RWPE2 (cell line): ENCODE data around the gene ALDH3B1.

Source experiments
- ATAC-seq: fragments of 200-7000 bp; cut with Tn5 transposase; 3 replicates; pipeline ENCODE4 v1.9.1; 2021; ENCODE audit warnings: low read depth
- DNase-seq: peaks from one replicate; pipeline ENCODE4 v3.0.0-alpha.2; 2020; ENCODE audit warnings: low spot score
- H3K27ac ChIP-seq: fragments of 450-650 bp; 2 replicates; pipeline ENCODE4 v1.5.1; 2017; ENCODE audit warnings: mild to moderate bottlenecking; ENCODE audit not compliant: poor library complexity, severe bottlenecking
- H3K27me3 ChIP-seq: fragments of 250-450 bp; sonication (Bioruptor Pico); 2 replicates; pipeline ENCODE4 v1.5.1; 2021; ENCODE audit warnings: mild to moderate bottlenecking, moderate library complexity; ENCODE audit not compliant: insufficient read depth, poor library complexity, severe bottlenecking
- H3K36me3 ChIP-seq: fragments of 250-450 bp; sonication (Bioruptor Pico); 2 replicates; pipeline ENCODE4 v1.5.1; 2020; ENCODE audit warnings: low read depth, mild to moderate bottlenecking, moderate library complexity
- H3K4me1 ChIP-seq: fragments of 250-450 bp; sonication (Bioruptor Pico); 2 replicates; pipeline ENCODE4 v1.5.1; 2021; ENCODE audit warnings: mild to moderate bottlenecking, moderate library complexity; ENCODE audit not compliant: insufficient read depth, poor library complexity, severe bottlenecking
- H3K4me3 ChIP-seq: fragments of 250-450 bp; sonication (Bioruptor Pico); 2 replicates; pipeline ENCODE4 v1.5.1; 2021; ENCODE audit warnings: mild to moderate bottlenecking, moderate library complexity; ENCODE audit not compliant: severe bottlenecking
- H3K9me3 ChIP-seq: fragments of 250-450 bp; sonication (Bioruptor Pico); 2 replicates; pipeline ENCODE4 v1.5.1; 2021; ENCODE audit warnings: mild to moderate bottlenecking, moderate library complexity; ENCODE audit not compliant: severe bottlenecking
- TF ChIP-seq, protein P1 (sequence below): fragments of 450-650 bp; IDR thresholded peaks from one replicate; pipeline ENCODE4 v1.5.1; 2017; ENCODE audit warnings: mild to moderate bottlenecking, moderate library complexity; ENCODE audit not compliant: poor library complexity, severe bottlenecking

The ALDH3B1 gene

DNA sequence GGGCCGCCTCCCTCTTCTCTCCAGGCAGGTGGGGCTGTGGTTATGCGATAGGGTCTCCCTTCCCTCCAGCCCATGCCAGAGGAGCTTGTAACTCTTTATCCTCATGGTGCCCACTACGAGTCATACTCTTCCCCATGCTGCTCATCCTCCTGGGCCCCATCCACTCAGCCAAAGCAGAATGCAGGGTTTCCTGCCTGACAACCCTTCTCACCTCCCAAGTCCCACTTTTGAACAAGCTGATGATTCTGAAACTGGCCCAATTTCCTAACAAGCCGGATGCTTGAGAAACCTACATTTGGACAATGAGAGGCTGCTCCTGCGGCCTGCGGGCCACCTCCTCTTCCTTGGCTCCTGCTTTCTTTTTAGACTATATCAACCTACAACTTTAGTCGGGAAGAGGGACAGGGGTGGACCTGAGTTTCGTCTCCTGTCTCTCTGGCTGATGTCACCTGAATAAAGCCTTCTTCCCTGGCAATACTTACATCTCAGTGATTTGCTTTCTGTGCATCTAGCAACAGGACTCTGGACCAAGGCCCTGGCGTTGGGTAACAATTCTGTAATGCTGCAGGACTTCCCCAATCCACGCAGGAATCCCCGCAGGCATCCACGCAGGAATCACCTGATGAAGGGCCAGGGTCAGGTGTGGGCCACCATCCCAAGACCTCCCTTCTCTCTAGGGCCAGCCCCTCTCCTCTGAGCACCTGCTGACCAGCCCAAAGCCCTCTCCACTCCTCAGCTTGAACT is 18.8 kb downstream of the ALDH3B1 start:
- no peaks in the 10 kb centered on the region for H3K27me3 ChIP-seq
- H3K4me3 ChIP-seq, result no peak overlapping the region
- DNase-seq (no peak), ATAC-seq (no peak)
- TF ChIP-seq, protein P1, sequence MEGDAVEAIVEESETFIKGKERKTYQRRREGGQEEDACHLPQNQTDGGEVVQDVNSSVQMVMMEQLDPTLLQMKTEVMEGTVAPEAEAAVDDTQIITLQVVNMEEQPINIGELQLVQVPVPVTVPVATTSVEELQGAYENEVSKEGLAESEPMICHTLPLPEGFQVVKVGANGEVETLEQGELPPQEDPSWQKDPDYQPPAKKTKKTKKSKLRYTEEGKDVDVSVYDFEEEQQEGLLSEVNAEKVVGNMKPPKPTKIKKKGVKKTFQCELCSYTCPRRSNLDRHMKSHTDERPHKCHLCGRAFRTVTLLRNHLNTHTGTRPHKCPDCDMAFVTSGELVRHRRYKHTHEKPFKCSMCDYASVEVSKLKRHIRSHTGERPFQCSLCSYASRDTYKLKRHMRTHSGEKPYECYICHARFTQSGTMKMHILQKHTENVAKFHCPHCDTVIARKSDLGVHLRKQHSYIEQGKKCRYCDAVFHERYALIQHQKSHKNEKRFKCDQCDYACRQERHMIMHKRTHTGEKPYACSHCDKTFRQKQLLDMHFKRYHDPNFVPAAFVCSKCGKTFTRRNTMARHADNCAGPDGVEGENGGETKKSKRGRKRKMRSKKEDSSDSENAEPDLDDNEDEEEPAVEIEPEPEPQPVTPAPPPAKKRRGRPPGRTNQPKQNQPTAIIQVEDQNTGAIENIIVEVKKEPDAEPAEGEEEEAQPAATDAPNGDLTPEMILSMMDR, result no peak
- H3K27ac ChIP-seq, result peak overlapping the region; percentile 76
- H3K9me3 ChIP-seq, result peaks cover 2% of the 10 kb centered on the region
- peaks cover 26% of the 10 kb centered on the region for H3K4me1 ChIP-seq
- H3K36me3 ChIP-seq, result peaks cover 36% of the 10 kb centered on the region

DNA sequence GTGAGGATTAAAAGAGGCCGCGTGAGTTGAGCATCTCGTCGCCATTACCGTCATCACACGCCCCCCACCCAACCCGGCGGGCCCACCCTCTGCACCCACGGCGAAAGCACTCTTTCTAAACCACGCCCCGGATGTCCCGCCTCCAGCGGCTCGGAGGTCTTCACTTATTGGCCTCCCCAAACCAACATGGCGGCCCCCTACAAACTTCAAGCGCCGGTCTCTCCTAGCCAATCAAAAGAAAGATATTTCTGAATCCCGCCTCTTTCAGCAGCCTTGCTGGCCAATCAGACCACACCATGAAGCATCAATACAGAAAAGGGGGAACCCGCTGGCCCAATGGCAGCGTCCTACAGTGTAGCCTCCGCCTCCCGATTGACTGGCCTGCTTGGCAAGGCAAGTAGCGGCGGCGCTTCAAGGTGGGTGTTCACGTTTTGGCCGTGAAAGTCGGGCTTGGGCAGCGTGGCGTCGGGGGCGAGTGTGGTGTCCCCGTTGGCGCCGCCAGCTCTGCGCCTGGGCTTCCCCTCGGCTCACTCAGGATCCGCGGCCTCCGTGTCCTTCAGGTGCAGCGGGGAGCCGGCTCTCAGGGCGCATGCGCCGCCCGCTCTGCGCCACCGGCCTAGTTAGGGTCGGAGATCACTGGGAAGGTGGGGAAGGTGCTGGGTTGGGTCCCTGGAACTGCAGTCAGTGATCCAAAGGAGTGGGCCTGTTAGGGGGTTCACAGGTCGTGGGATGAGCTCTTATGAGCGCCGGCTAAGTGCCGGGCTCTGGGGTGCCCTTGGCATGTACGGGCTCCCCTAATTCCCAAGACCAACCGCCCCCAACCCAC is 20.4 kb downstream of the ALDH3B1 start, which contains the start of gene NDUFS8:
NDUFS8 (plus strand) TSS at position 364 of the 826 bp plus-strand sequence. CDS start 1,471 bp downstream, outside the sequence.
- Histone ChIP-seq H3K4me3 (peak within 1 kb of the TSS; percentile 99), H3K27ac (peak within 1 kb of the TSS; percentile 76), H3K4me1 (peaks cover 26% of the 10 kb centered on the region), H3K27me3 (no peaks in the 10 kb centered on the region), H3K9me3 (no peaks in the 10 kb centered on the region), H3K36me3 (peaks cover 33% of the 10 kb centered on the region)
- TF ChIP-seq, protein P1, result no peak
- ATAC-seq, result peak; percentile 91
- DNase-seq, result peak; percentile 96

DNA sequence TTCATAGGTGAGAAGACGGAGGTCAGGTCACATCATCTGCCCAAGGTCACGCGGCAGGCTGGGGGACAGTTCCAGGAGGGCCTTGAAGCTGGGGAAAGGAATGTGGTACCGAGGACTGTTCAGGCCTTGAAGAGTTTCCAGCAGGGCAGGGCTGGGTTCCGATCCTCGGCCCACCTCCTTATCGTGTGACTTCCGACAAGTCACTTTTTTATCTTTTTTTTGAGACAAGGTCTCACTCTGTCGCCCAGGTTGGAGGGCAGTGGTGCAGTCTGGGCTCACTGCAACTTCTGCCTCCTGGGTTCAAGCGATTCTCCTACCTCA is 21.0 kb downstream of the ALDH3B1 start:
- Histone ChIP-seq H3K27ac (peak overlapping the region; percentile 76), H3K4me3 (peak overlapping the region; percentile 99), H3K36me3 (peaks cover 31% of the 10 kb centered on the region), H3K9me3 (no peaks in the 10 kb centered on the region), H3K27me3 (no peaks in the 10 kb centered on the region), H3K4me1 (peaks cover 26% of the 10 kb centered on the region)
- ATAC-seq (no peak), DNase-seq (no peak)
- TF ChIP-seq, protein P1, result no peak

DNA sequence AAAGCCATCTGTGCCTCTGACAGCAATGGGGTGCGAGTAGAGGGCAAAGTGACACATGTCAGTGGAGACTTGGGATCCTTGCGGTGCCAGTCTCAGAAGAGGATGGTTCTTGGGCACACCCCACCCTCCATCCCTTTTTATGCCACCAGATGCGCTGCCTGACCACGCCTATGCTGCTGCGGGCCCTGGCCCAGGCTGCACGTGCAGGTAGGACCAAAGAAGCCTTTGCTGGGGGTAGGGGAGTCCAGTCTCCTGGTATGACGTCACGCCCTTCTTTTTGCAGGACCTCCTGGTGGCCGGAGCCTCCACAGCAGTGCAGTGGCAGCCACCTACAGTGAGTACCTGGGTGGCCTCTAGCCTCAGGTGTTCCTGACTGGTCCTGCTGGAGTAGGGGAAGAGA is 21.9 kb downstream of the ALDH3B1 start:
- DNase-seq (no peak), ATAC-seq (no peak)
- H3K4me3 ChIP-seq, result no peak overlapping the region
- peak overlapping the region; percentile 76 for H3K27ac ChIP-seq
- H3K4me1 ChIP-seq, result peaks cover 26% of the 10 kb centered on the region
- peaks cover 31% of the 10 kb centered on the region for H3K36me3 ChIP-seq
- H3K9me3 ChIP-seq, result no peaks in the 10 kb centered on the region
- TF ChIP-seq, protein P1, result no peak
- H3K27me3 ChIP-seq, result no peaks in the 10 kb centered on the region
